Measurements from ENCODE around the gene OSBPL1A.
"Not testable (repeated sequence)": the region's sequence is repeated elsewhere in the genome, so short reads cannot be mapped to it uniquely, and the experiment has no call there.

OSBPL1A gene

DNA sequence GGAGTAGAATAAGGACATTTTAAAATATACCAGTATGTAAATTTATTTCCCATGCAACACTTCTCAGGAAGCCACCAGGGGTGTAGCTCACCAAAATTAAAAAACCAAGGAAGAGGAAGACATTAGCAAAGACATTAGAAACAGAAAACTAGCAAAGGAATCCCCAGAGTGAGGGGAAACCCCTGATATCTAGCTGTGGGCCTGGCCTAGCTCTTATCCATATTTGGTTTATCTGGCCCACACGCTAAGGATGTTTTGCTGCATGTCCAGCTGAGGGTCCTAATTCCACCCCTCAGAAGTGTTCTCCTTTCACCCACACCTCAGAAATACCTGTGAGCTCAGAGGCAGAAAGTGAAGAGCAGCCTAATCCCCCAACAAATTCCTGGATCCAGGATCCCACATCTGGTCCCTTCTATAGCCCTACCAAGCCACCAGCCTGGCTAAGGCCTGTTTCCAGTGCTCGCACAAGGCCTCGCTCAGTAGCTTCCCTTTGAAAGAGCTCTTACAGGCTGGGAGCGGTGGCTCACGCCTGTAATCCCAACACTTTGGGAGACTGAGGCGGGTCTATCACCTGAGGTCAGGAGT lies 17.4 kb downstream of the OSBPL1A start:
- no peaks in the 10 kb centered on the region for H3K27me3 ChIP-seq (ENCODE audit: insufficient read depth, insufficient read length)

GRCh38 chr18:24378598-24378997 lies 19.0 kb downstream of the OSBPL1A start:
- Histone ChIP-seq H3K4me3 (ENCODE audit: insufficient read length, low read depth) (no peak overlapping the region), H3K4me1 (ENCODE audit: insufficient read depth, insufficient read length) (no peaks in the 10 kb centered on the region), H3K9ac (ENCODE audit: insufficient read length, low read depth) (no peak overlapping the region), H3K9me3 (ENCODE audit: insufficient read depth, low read length) (no peaks in the 10 kb centered on the region), H3K36me3 (ENCODE audit: insufficient read depth, insufficient read length, low read length) (peaks cover 11% of the 10 kb centered on the region), H3K27me3 (ENCODE audit: insufficient read depth, insufficient read length) (no peaks in the 10 kb centered on the region)
- TF ChIP-seq YY1 (IDR thresholded peaks at IDR 0.05; ENCODE audit: insufficient read depth, insufficient read length) (no peak), SUZ12 (IDR thresholded peaks at IDR 0.05; ENCODE audit: extremely low read depth, insufficient read depth, insufficient read length) (no peak), ZNF274 (IDR thresholded peaks at IDR 0.05; ENCODE audit: low read depth, low read length) (no peak)
- DNase-seq (ENCODE audit: low read depth, low spot score), result no peak

More for the DNA sequence above, 17.4 kb downstream of the OSBPL1A start:
- no peak for TF ChIP-seq SUZ12 (IDR thresholded peaks at IDR 0.05; ENCODE audit: extremely low read depth, insufficient read depth, insufficient read length)
- Histone ChIP-seq H3K9me3 (ENCODE audit: insufficient read depth, low read length) (no peaks in the 10 kb centered on the region), H3K9ac (ENCODE audit: insufficient read length, low read depth) (no peak overlapping the region), H3K36me3 (ENCODE audit: insufficient read depth, insufficient read length, low read length) (peaks cover 6% of the 10 kb centered on the region), H3K4me1 (ENCODE audit: insufficient read depth, insufficient read length) (no peaks in the 10 kb centered on the region), H3K4me3 (ENCODE audit: insufficient read length, low read depth) (no peak overlapping the region)
- DNase-seq (ENCODE audit: low read depth, low spot score), result no peak

GRCh38 chr18:24376531-24376930 lies 21.1 kb downstream of the OSBPL1A start:
- H3K36me3 ChIP-seq (ENCODE audit: insufficient read depth, insufficient read length, low read length), result peaks cover 16% of the 10 kb centered on the region
- H3K9me3 ChIP-seq (ENCODE audit: insufficient read depth, low read length); H3K4me3 ChIP-seq (ENCODE audit: insufficient read length, low read depth); H3K9ac ChIP-seq (ENCODE audit: insufficient read length, low read depth); H3K27me3 ChIP-seq (ENCODE audit: insufficient read depth, insufficient read length); DNase-seq (ENCODE audit: low read depth, low spot score); H3K4me1 ChIP-seq (ENCODE audit: insufficient read depth, insufficient read length): not testable (repeated sequence)

GRCh38 chr18:24373328-24373727 lies 24.3 kb downstream of the OSBPL1A start:
- Histone ChIP-seq H3K9me3 (ENCODE audit: insufficient read depth, low read length) (no peaks in the 10 kb centered on the region), H3K4me1 (ENCODE audit: insufficient read depth, insufficient read length) (no peaks in the 10 kb centered on the region), H3K4me3 (ENCODE audit: insufficient read length, low read depth) (no peak overlapping the region), H3K36me3 (ENCODE audit: insufficient read depth, insufficient read length, low read length) (peaks cover 20% of the 10 kb centered on the region), H3K27me3 (ENCODE audit: insufficient read depth, insufficient read length) (no peaks in the 10 kb centered on the region), H3K9ac (ENCODE audit: insufficient read length, low read depth) (no peak overlapping the region)
- DNase-seq (ENCODE audit: low read depth, low spot score), result no peak
- no peak for TF ChIP-seq SUZ12 (IDR thresholded peaks at IDR 0.05; ENCODE audit: extremely low read depth, insufficient read depth, insufficient read length)
- TF ChIP-seq YY1 (IDR thresholded peaks at IDR 0.05; ENCODE audit: insufficient read depth, insufficient read length), result no peak
- TF ChIP-seq ZNF274 (IDR thresholded peaks at IDR 0.05; ENCODE audit: low read depth, low read length), result no peak

DNA sequence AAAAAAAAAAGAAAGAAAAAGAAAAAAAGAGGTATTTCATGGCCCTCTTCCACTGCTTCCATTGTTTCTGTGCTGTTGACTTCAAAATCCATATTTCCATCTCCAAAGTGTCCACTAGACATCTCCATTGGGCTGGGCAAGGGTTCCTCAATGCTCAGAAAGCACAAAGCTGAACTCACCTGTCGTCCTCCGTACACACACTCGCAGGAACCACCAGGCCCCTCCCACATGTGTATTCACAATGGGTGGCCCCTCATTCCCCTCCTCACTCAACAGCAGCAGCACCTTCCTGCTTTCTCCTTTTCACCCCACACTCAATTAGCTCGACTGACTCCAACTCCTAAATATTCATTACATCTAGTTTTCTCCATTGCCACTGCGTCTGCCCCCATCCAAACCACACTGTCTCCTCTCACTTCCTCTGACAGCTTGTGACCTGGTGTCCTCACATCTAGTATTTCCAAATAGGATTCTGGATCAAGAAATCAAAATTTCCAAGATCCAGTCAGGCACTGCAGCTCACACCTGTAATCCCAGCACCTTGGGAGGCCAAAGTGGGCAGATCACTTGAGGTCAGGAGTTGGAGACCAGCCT lies 25.2 kb downstream of the OSBPL1A start:
- DNase-seq (ENCODE audit: low read depth, low spot score), result no peak
- Histone ChIP-seq H3K4me1 (ENCODE audit: insufficient read depth, insufficient read length) (no peaks in the 10 kb centered on the region), H3K27me3 (ENCODE audit: insufficient read depth, insufficient read length) (no peaks in the 10 kb centered on the region), H3K9ac (ENCODE audit: insufficient read length, low read depth) (no peak overlapping the region), H3K4me3 (ENCODE audit: insufficient read length, low read depth) (no peak overlapping the region), H3K9me3 (ENCODE audit: insufficient read depth, low read length) (no peaks in the 10 kb centered on the region), H3K36me3 (ENCODE audit: insufficient read depth, insufficient read length, low read length) (peaks cover 21% of the 10 kb centered on the region)
- TF ChIP-seq ZNF274 (IDR thresholded peaks at IDR 0.05; ENCODE audit: low read depth, low read length), result no peak
- no peak for TF ChIP-seq SUZ12 (IDR thresholded peaks at IDR 0.05; ENCODE audit: extremely low read depth, insufficient read depth, insufficient read length)
- no peak for TF ChIP-seq YY1 (IDR thresholded peaks at IDR 0.05; ENCODE audit: insufficient read depth, insufficient read length)

DNA sequence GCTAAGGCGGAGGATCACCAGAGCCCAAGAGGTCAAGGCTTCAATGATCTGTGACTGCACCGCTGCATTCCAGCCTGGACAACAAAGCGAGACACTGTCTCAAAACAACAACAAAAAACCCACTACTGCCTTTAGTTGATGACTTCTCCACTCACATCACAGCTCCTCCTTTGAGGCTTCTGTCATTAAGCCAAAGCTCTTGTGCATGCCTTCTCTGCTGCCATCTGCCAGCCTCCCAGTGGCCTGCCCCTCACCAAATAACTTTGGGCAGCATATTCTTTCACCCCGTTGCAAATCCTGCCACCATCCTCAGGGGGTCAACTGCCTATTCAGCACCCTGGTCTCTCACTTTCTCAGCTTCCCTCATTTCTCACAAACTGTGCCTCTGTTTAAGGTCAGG lies 27.5 kb downstream of the OSBPL1A start:
- no peaks in the 10 kb centered on the region for H3K4me1 ChIP-seq (ENCODE audit: insufficient read depth, insufficient read length)
- H3K9me3 ChIP-seq (ENCODE audit: insufficient read depth, low read length), result no peaks in the 10 kb centered on the region
- peaks cover 32% of the 10 kb centered on the region for H3K36me3 ChIP-seq (ENCODE audit: insufficient read depth, insufficient read length, low read length)
- H3K4me3 ChIP-seq (ENCODE audit: insufficient read length, low read depth), result no peak overlapping the region
- TF ChIP-seq ZNF274 (IDR thresholded peaks at IDR 0.05; ENCODE audit: low read depth, low read length) (no peak), YY1 (IDR thresholded peaks at IDR 0.05; ENCODE audit: insufficient read depth, insufficient read length) (no peak), SUZ12 (IDR thresholded peaks at IDR 0.05; ENCODE audit: extremely low read depth, insufficient read depth, insufficient read length) (no peak)
- no peaks in the 10 kb centered on the region for H3K27me3 ChIP-seq (ENCODE audit: insufficient read depth, insufficient read length)
- no peak for DNase-seq (ENCODE audit: low read depth, low spot score)
- H3K9ac ChIP-seq (ENCODE audit: insufficient read length, low read depth), result no peak overlapping the region

- no peak overlapping the region for H3K4me3 ChIP-seq (ENCODE audit: insufficient read length, low read depth)
- no peak for DNase-seq (ENCODE audit: low read depth, low spot score)
- H3K9me3 ChIP-seq (ENCODE audit: insufficient read depth, low read length), result no peaks in the 10 kb centered on the region
- H3K4me1 ChIP-seq (ENCODE audit: insufficient read depth, insufficient read length), result no peaks in the 10 kb centered on the region
- TF ChIP-seq ZNF274 (IDR thresholded peaks at IDR 0.05; ENCODE audit: low read depth, low read length), result no peak
- no peak overlapping the region for H3K9ac ChIP-seq (ENCODE audit: insufficient read length, low read depth)
- H3K36me3 ChIP-seq (ENCODE audit: insufficient read depth, insufficient read length, low read length), result peaks cover 28% of the 10 kb centered on the region
- no peaks in the 10 kb centered on the region for H3K27me3 ChIP-seq (ENCODE audit: insufficient read depth, insufficient read length)
Measured at GRCh38 chr18:24369426-24369825, 28.2 kb downstream of the OSBPL1A start.

GRCh38 chr18:24368749-24369148 lies 28.9 kb downstream of the OSBPL1A start:
- TF ChIP-seq ZNF274 (IDR thresholded peaks at IDR 0.05; ENCODE audit: low read depth, low read length) (no peak), YY1 (IDR thresholded peaks at IDR 0.05; ENCODE audit: insufficient read depth, insufficient read length) (no peak), SUZ12 (IDR thresholded peaks at IDR 0.05; ENCODE audit: extremely low read depth, insufficient read depth, insufficient read length) (no peak)
- no peak for DNase-seq (ENCODE audit: low read depth, low spot score)
- Histone ChIP-seq H3K4me3 (ENCODE audit: insufficient read length, low read depth) (no peak overlapping the region), H3K9ac (ENCODE audit: insufficient read length, low read depth) (no peak overlapping the region), H3K36me3 (ENCODE audit: insufficient read depth, insufficient read length, low read length) (peaks cover 27% of the 10 kb centered on the region), H3K27me3 (ENCODE audit: insufficient read depth, insufficient read length) (no peaks in the 10 kb centered on the region), H3K9me3 (ENCODE audit: insufficient read depth, low read length) (no peaks in the 10 kb centered on the region), H3K4me1 (ENCODE audit: insufficient read depth, insufficient read length) (no peaks in the 10 kb centered on the region)
